NT2/D1 (cell line): ENCODE data around the gene PRSS38.

Experiments used
- DNase-seq: peaks from one replicate; pipeline ENCODE4 v3.0.0-alpha.2; 2011; ENCODE audit warnings: low read depth, low spot score
- H3K27me3 ChIP-seq: 2 replicates; pipeline ENCODE4 v1.6.0; 2011; ENCODE audit warnings: mild to moderate bottlenecking; ENCODE audit not compliant: insufficient read length, insufficient read depth
- H3K36me3 ChIP-seq: 2 replicates; pipeline ENCODE4 v1.6.1; 2011; ENCODE audit warnings: mild to moderate bottlenecking, low read length, mixed read lengths; ENCODE audit not compliant: insufficient read depth, insufficient read length
- H3K4me1 ChIP-seq: 2 replicates; pipeline ENCODE4 v1.5.1; 2011; ENCODE audit not compliant: insufficient read depth, insufficient read length
- H3K4me3 ChIP-seq: 2 replicates; pipeline ENCODE4 v1.5.1; 2011; ENCODE audit warnings: low read depth; ENCODE audit not compliant: insufficient read length
- H3K9ac ChIP-seq: 2 replicates; pipeline ENCODE4 v1.6.0; 2011; ENCODE audit warnings: low read depth; ENCODE audit not compliant: insufficient read length
- H3K9me3 ChIP-seq: 2 replicates; pipeline ENCODE4 v1.5.1; 2011; ENCODE audit warnings: mild to moderate bottlenecking, low read length; ENCODE audit not compliant: insufficient read depth
- SUZ12 ChIP-seq: IDR thresholded peaks from 2 replicates; pipeline ENCODE4 v1.6.1; 2011; ENCODE audit not compliant: insufficient read length, insufficient read depth; ENCODE audit errors: extremely low read depth
- YY1 ChIP-seq: IDR thresholded peaks from 2 replicates; pipeline ENCODE4 v1.6.1; 2011; ENCODE audit not compliant: insufficient read length, insufficient read depth
- ZNF274 ChIP-seq: IDR thresholded peaks from 2 replicates; pipeline ENCODE4 v1.6.1; 2011; ENCODE audit warnings: mild to moderate bottlenecking, low read depth, low read length

PRSS38 gene

GRCh38 chr1:227815468-227816409 lies at the start of gene PRSS38:
Gene PRSS38, plus strand, starts transcription at chr1:227815675. Its CDS starts 42 bp downstream, at chr1:227815717.
- no peak within 1 kb of the TSS for H3K4me3 ChIP-seq
- H3K27me3 ChIP-seq = no peaks in the 10 kb centered on the region
- H3K9ac ChIP-seq = no peak within 1 kb of the TSS
- peaks cover 35% of the 10 kb centered on the region; the same call in 1 of the 2 replicates for H3K9me3 ChIP-seq
- H3K4me1 ChIP-seq = peaks cover 5% of the 10 kb centered on the region
- no peaks in the 10 kb centered on the region for H3K36me3 ChIP-seq
- no peak for TF ChIP-seq YY1
- no peak for TF ChIP-seq SUZ12
- no peak for TF ChIP-seq ZNF274
- no peak for DNase-seq

- TF ChIP-seq YY1 (no peak), ZNF274 (no peak)
- Histone ChIP-seq H3K36me3 (peaks cover 88% of the 10 kb centered on the region), H3K27me3 (no peaks in the 10 kb centered on the region), H3K4me1 (peaks cover 22% of the 10 kb centered on the region), H3K4me3 (no peak overlapping the region), H3K9ac (no peak overlapping the region), H3K9me3 (no peaks in the 10 kb centered on the region)
- DNase-seq = no peak
Measured at GRCh38 chr1:227766015-227766634, 49.4 kb upstream of the PRSS38 start.

- no peak for DNase-seq
- no peak overlapping the region for H3K4me3 ChIP-seq
- no peak for TF ChIP-seq YY1
- no peak for TF ChIP-seq SUZ12
- TF ChIP-seq ZNF274 = no peak
- H3K4me1 ChIP-seq = peaks cover 22% of the 10 kb centered on the region
- H3K9me3 ChIP-seq = no peaks in the 10 kb centered on the region
- no peaks in the 10 kb centered on the region for H3K27me3 ChIP-seq
- peaks cover 87% of the 10 kb centered on the region for H3K36me3 ChIP-seq
- no peak overlapping the region for H3K9ac ChIP-seq
Measured at GRCh38 chr1:227766653-227767277, 48.7 kb upstream of the PRSS38 start.

- DNase-seq = no peak
- H3K4me1 ChIP-seq = peaks cover 20% of the 10 kb centered on the region
- no peaks in the 10 kb centered on the region for H3K9me3 ChIP-seq
- H3K36me3 ChIP-seq = peaks cover 86% of the 10 kb centered on the region
- no peak overlapping the region for H3K4me3 ChIP-seq
- no peak overlapping the region for H3K9ac ChIP-seq
- H3K27me3 ChIP-seq = no peaks in the 10 kb centered on the region
- no peak for TF ChIP-seq SUZ12
- TF ChIP-seq YY1 = no peak
- TF ChIP-seq ZNF274 = no peak
Measured at GRCh38 chr1:227767401-227768124, 47.9 kb upstream of the PRSS38 start.

GRCh38 chr1:227768125-227768439 lies 47.4 kb upstream of the PRSS38 start:
- TF ChIP-seq ZNF274 (no peak), YY1 (no peak), SUZ12 (no peak)
- Histone ChIP-seq H3K27me3 (no peaks in the 10 kb centered on the region), H3K9me3 (no peaks in the 10 kb centered on the region), H3K4me1 (peaks cover 18% of the 10 kb centered on the region), H3K9ac (no peak overlapping the region), H3K4me3 (no peak overlapping the region), H3K36me3 (peaks cover 82% of the 10 kb centered on the region)
- no peak for DNase-seq

- Histone ChIP-seq H3K4me1 (peaks cover 12% of the 10 kb centered on the region), H3K9me3 (no peaks in the 10 kb centered on the region), H3K36me3 (peaks cover 81% of the 10 kb centered on the region), H3K9ac (no peak overlapping the region), H3K27me3 (no peaks in the 10 kb centered on the region), H3K4me3 (no peak overlapping the region)
- no peak for TF ChIP-seq ZNF274
- TF ChIP-seq SUZ12 = no peak
- no peak for TF ChIP-seq YY1
- no peak for DNase-seq
Measured at GRCh38 chr1:227768640-227769039, 46.8 kb upstream of the PRSS38 start.
